Activated naive CD8-positive, alpha-beta T cell treated with anti-CD3 and anti-CD28 coated beads, Interleukin-2, amount 10 ng/mL, durations not matched to agents 7 days and 5 days (primary cell): Measurements from ENCODE around the gene SORCS2. TPM values are rescaled to one million over a fixed set of nuclear protein-coding genes. Genes with fewer than 3 reads are reported as not detected.

Experiments
- ATAC-seq: fragments of 150-1000 bp; cut with Tn5 transposase; one replicate; pipeline ENCODE4 v1.10.0; 2021; ENCODE audit warnings: low read depth, moderate library complexity
- POLR2A ChIA-PET: fragments of 350-600 bp; sonication (Branson Sonifier 250); formaldehyde crosslinking; loops from one replicate; lab custom pipeline; 2021; ENCODE audit warnings: antibody characterized with exemption; lab: Charles Lee
- DNase-seq: peaks from one replicate; pipeline ENCODE4 v3.0.0; 2021
- H3K27ac Mint-ChIP-seq: one replicate; pipeline ENCODE4 v1.8.0; 2022; ENCODE audit warnings: mild to moderate bottlenecking, mixed read lengths
- H3K27me3 Mint-ChIP-seq: one replicate; pipeline ENCODE4 v1.8.0; 2022; ENCODE audit warnings: mild to moderate bottlenecking, moderate library complexity, mixed read lengths
- H3K36me3 Mint-ChIP-seq: one replicate; pipeline ENCODE4 v1.8.0; 2021; ENCODE audit warnings: mild to moderate bottlenecking, mixed read lengths
- H3K4me1 Mint-ChIP-seq: one replicate; pipeline ENCODE4 v1.8.0; 2021; ENCODE audit warnings: mixed read lengths
- H3K4me3 Mint-ChIP-seq: one replicate; pipeline ENCODE4 v1.8.0; 2022; ENCODE audit warnings: mild to moderate bottlenecking, moderate library complexity, mixed read lengths
- H3K9me3 Mint-ChIP-seq: one replicate; pipeline ENCODE4 v1.8.0; 2021; ENCODE audit warnings: mixed read lengths
- total RNA-seq, 2 experiments: library from RNA; stranded (reverse); gene quantifications; one replicate each; pipeline ENCODE4 v1.2.3, GENCODE V29; 2021

Gene SORCS2
- total RNA-seq, 2 experiments from 2014 or later = not detected

DNA sequence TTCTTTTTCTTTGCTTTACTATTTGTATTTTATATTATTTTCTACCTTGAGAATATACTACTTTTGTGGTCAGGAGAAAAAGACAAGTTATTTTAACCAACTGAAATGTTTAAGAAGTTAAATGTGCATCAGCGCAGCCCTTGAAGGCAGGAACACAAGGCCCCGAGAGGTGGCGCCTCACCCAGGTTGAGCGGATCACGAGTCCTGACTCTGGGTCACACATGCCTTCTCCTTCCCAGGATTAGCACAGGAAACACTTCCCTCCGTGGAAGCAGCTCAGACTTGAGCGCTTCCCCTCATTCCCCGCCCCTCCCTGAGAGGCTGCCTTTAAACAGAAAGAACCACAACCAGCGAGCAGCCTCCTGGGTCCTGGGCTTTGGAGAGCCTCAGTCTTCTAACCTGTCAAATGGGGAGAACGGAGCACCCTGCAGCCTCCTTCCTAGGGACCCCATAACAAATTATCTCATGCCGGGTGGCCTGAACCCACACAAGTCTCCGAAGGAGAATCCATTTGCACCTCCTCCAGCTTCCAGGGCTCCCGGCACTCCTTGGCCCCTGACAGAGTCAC, 529.7 kb downstream of the SORCS2 start:
- POLR2A ChIA-PET = no interaction called here
- no peak overlapping the region for H3K4me3 Mint-ChIP-seq
- ATAC-seq = no peak
- H3K27ac Mint-ChIP-seq = no peak overlapping the region
- no peaks in the 10 kb centered on the region for H3K36me3 Mint-ChIP-seq
- peaks cover 8% of the 10 kb centered on the region for H3K9me3 Mint-ChIP-seq
- H3K27me3 Mint-ChIP-seq = peaks cover 9% of the 10 kb centered on the region
- no peak for DNase-seq
- H3K4me1 Mint-ChIP-seq = no peaks in the 10 kb centered on the region

DNA sequence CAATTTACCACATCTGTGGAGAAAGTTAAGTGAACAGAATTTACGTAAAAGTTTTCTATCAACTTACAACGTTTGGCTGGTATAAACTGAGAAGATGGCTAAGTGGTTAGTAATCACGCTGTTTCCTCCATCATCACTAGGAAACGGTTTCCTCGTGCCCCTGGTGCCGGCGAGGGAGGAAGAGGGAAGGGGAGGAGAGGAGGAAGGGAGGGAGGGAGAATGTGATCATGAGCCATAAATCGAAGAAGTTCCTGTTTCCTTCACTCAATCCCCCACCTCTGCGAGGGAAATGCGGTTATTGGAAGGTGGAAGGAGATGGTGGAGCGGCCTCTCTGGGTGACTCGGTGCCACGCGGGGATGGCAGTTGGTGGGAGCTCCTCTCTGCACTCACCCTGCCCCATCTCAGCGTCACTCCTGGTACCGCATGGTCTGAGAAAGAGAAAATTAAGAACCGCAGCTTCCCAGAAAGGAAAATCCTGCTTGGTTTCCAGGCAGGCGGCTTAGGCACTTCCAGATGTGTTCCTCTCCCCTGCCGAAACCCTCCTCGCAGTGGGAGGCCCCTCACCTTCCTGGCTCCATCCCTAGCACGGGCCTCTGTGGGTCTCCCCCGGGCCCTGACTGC, 530.5 kb downstream of the SORCS2 start:
- Mint-ChIP-seq H3K4me1 (no peaks in the 10 kb centered on the region), H3K27ac (no peak overlapping the region), H3K27me3 (peaks cover 9% of the 10 kb centered on the region), H3K36me3 (no peaks in the 10 kb centered on the region), H3K4me3 (no peak overlapping the region), H3K9me3 (peaks cover 8% of the 10 kb centered on the region)
- no peak for ATAC-seq
- no peak for DNase-seq
- POLR2A ChIA-PET = interaction anchor here (0.6 kb wide), 1 partner anchor 217 kb away, joined by 3 read pairs; the partner anchor contains the start of gene AFAP1

- ATAC-seq (no peak), DNase-seq (no peak)
- Mint-ChIP-seq H3K36me3 (no peaks in the 10 kb centered on the region), H3K4me3 (no peak overlapping the region), H3K4me1 (no peaks in the 10 kb centered on the region), H3K27ac (no peak overlapping the region), H3K27me3 (peaks cover 6% of the 10 kb centered on the region), H3K9me3 (peaks cover 8% of the 10 kb centered on the region)
- POLR2A ChIA-PET = no interaction called here
Measured at GRCh38 chr4:7723625-7724024, 531.3 kb downstream of the SORCS2 start.

GRCh38 chr4:7725951-7726350, 533.6 kb downstream of the SORCS2 start:
- no peaks in the 10 kb centered on the region for H3K36me3 Mint-ChIP-seq
- H3K4me1 Mint-ChIP-seq = no peaks in the 10 kb centered on the region

DNA sequence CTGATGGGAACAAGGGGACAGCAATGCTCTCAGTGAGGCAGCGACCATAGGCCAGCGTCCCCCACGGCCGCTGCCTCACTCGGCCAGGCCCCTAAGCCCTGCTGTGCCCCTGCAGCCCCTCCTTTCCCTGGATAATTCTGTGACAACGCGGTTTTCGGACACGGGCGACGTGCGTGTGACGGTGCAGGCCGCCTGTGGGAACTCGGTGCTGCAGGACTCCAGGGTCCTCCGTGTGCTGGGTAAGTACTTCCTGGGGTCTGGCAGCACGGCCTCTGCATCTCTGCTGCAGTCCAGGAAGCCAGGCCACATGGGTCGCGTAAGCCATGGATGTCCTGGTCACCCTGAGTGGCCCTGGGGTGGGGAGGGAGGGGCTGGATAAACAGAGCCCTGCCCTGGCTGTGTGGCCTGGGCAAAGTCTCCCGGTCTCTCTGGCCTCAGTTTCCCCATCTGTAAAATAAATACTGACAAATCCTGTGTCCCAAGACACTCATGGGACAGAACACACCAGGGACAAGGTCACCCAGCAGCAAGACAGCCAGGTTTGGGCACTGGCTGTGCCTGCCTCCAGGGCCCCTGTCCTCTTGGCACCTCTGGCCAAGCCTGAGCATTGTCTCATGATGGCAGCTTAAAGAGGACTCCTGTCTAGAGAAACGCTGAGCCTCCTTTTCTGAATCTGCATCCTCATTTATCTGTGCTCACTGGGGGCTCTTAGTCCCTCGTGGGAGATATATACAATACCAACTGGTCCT, 534.5 kb downstream of the SORCS2 start:
- Mint-ChIP-seq H3K36me3 (no peaks in the 10 kb centered on the region), H3K4me3 (no peak overlapping the region), H3K9me3 (peaks cover 8% of the 10 kb centered on the region), H3K27ac (no peak overlapping the region), H3K4me1 (no peaks in the 10 kb centered on the region), H3K27me3 (peaks cover 3% of the 10 kb centered on the region)
- ATAC-seq (no peak), DNase-seq (no peak)
- POLR2A ChIA-PET = no interaction called here

More at GRCh38 chr4:7725951-7726350, 533.6 kb downstream of the SORCS2 start:
- Mint-ChIP-seq H3K27me3 (peaks cover 3% of the 10 kb centered on the region), H3K27ac (no peak overlapping the region), H3K9me3 (peaks cover 8% of the 10 kb centered on the region), H3K4me3 (no peak overlapping the region)
- POLR2A ChIA-PET = no interaction called here
- DNase-seq (no peak), ATAC-seq (no peak)

DNA sequence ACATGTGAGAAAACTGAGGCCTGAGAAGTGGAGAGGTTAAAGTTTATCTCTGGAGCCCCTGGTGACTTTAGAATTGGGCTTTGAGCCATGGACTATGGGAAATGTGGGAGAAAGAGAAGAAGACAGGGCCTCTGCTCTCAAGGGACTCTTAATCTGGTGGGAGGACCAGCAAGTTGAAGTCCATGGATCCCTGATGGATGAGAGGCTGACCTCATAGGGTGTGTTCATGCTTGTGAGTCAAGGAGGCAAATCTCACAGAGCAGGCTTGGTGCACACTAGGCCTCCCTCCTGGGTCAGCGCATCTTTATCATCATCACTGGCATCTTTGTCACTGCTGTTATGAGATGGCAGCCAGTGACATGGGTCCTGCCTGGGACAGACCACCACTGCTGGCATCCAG, 535.4 kb downstream of the SORCS2 start:
- Mint-ChIP-seq H3K9me3 (peaks cover 8% of the 10 kb centered on the region), H3K4me3 (no peak overlapping the region), H3K4me1 (no peaks in the 10 kb centered on the region), H3K27me3 (peaks cover 2% of the 10 kb centered on the region), H3K36me3 (no peaks in the 10 kb centered on the region), H3K27ac (no peak overlapping the region)
- POLR2A ChIA-PET = no interaction called here
- DNase-seq (no peak), ATAC-seq (no peak)

- H3K4me3 Mint-ChIP-seq = no peak overlapping the region
- POLR2A ChIA-PET = no interaction called here
- no peaks in the 10 kb centered on the region for H3K9me3 Mint-ChIP-seq
- H3K36me3 Mint-ChIP-seq = no peaks in the 10 kb centered on the region
- peaks cover 2% of the 10 kb centered on the region for H3K27me3 Mint-ChIP-seq
- no peak overlapping the region for H3K27ac Mint-ChIP-seq
- no peak for DNase-seq
- no peak for ATAC-seq
- no peaks in the 10 kb centered on the region for H3K4me1 Mint-ChIP-seq
Measured at GRCh38 chr4:7731437-7731836, 539.1 kb downstream of the SORCS2 start.

GRCh38 chr4:7732263-7732662, 539.9 kb downstream of the SORCS2 start:
- H3K36me3 Mint-ChIP-seq = no peaks in the 10 kb centered on the region
- ATAC-seq = no peak
- POLR2A ChIA-PET = no interaction called here
- H3K27ac Mint-ChIP-seq = no peak overlapping the region
- DNase-seq = no peak
- H3K27me3 Mint-ChIP-seq = peaks cover 2% of the 10 kb centered on the region
- H3K9me3 Mint-ChIP-seq = no peaks in the 10 kb centered on the region
- H3K4me1 Mint-ChIP-seq = no peaks in the 10 kb centered on the region
- no peak overlapping the region for H3K4me3 Mint-ChIP-seq

- no peak for ATAC-seq
- no peaks in the 10 kb centered on the region for H3K4me1 Mint-ChIP-seq
- POLR2A ChIA-PET = interaction anchor here (0.6 kb wide), 1 partner anchor 207 kb away, joined by 5 read pairs; no protein-coding TSS in a partner anchor
- H3K36me3 Mint-ChIP-seq = no peaks in the 10 kb centered on the region
- no peaks in the 10 kb centered on the region for H3K9me3 Mint-ChIP-seq
- no peak for DNase-seq
- H3K27ac Mint-ChIP-seq = no peak overlapping the region
- peaks cover 2% of the 10 kb centered on the region for H3K27me3 Mint-ChIP-seq
- no peak overlapping the region for H3K4me3 Mint-ChIP-seq
Measured at GRCh38 chr4:7733201-7733600, 540.9 kb downstream of the SORCS2 start.

DNA sequence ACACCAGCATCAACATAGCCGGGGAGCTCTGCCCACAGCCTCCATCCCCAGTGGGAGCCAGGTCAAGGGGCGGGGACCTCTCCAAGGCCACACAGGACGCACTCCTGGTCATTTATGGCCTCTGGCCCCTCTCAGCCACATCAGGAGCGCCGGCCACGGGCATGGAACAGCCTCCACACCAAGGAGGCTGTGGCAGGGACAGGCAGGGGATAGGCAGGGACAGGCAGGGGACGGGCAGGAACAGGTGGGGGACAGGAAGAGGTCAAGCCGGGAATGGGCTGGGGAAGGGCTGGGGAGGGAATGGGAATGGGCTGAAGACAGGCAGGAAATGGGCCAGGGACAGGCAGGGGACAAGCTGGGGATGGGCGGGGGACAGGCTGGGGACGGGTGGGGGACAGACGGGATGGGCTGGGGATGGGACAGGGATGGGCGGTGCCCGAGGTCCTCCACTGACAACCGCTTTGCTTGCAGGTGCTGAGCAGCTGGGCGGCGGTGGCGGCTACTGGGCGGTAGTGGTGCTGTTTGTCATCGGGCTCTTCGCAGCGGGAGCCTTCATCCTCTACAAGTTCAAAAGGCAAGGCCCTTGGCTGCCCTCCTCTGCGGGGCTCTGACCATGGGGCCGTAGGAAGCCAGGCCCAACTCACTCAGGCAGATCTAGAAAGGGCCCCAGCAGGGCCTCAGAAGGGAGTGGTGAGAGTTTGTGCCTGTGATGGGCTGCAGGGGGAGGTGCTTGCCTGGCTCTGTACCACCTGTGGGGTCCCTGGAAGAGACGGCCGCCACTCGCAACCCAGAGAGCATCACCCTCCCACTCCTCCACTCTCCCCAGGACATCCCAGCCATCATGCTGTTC, 541.7 kb downstream of the SORCS2 start:
- Mint-ChIP-seq H3K27me3 (peaks cover 2% of the 10 kb centered on the region), H3K27ac (no peak overlapping the region)
- ATAC-seq = no peak

GRCh38 chr4:7734651-7735260, 542.4 kb downstream of the SORCS2 start:
- ATAC-seq = no peak
- Mint-ChIP-seq H3K4me1 (no peaks in the 10 kb centered on the region), H3K36me3 (no peaks in the 10 kb centered on the region), H3K27ac (no peak overlapping the region), H3K27me3 (peaks cover 2% of the 10 kb centered on the region), H3K9me3 (no peaks in the 10 kb centered on the region), H3K4me3 (no peak overlapping the region)
- no peak for DNase-seq
- POLR2A ChIA-PET = no interaction called here

More for the DNA sequence above, 541.7 kb downstream of the SORCS2 start:
- Mint-ChIP-seq H3K9me3 (no peaks in the 10 kb centered on the region), H3K4me3 (no peak overlapping the region), H3K36me3 (no peaks in the 10 kb centered on the region), H3K4me1 (no peaks in the 10 kb centered on the region)
- POLR2A ChIA-PET = no interaction called here
- no peak for DNase-seq

GRCh38 chr4:7735395-7735794, 543.1 kb downstream of the SORCS2 start:
- ATAC-seq = no peak
- H3K27me3 Mint-ChIP-seq = peaks cover 2% of the 10 kb centered on the region
- no peak overlapping the region for H3K4me3 Mint-ChIP-seq
- no peaks in the 10 kb centered on the region for H3K9me3 Mint-ChIP-seq
- H3K36me3 Mint-ChIP-seq = no peaks in the 10 kb centered on the region
- H3K4me1 Mint-ChIP-seq = no peaks in the 10 kb centered on the region
- H3K27ac Mint-ChIP-seq = no peak overlapping the region
- POLR2A ChIA-PET = no interaction called here
- no peak for DNase-seq

DNA sequence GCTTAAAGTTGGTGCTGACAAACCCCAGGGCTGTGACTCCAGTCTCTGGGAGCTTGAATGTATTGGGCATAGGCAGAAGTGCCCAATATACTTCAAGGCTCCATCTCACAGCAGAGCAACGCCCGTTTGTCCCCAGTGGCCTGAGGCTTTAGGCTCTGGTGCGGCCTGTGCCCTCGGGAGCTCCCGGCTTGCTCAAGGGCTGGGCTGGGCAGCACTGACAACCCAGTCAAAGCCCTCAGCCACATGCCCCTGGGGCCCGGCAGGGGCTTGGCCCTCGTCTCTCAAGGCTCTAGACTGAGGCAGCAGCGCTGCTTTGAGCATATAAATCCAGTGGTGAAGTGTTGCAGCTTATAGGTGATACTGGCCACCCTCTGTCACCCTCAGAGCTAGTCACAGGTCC, 543.6 kb downstream of the SORCS2 start:
- Mint-ChIP-seq H3K27me3 (peaks cover 2% of the 10 kb centered on the region), H3K4me1 (no peaks in the 10 kb centered on the region), H3K27ac (no peak overlapping the region), H3K9me3 (no peaks in the 10 kb centered on the region), H3K4me3 (no peak overlapping the region), H3K36me3 (no peaks in the 10 kb centered on the region)
- POLR2A ChIA-PET = no interaction called here
- no peak for ATAC-seq
- no peak for DNase-seq
